Measurements from ENCODE around the gene PLOD1. TPM values are rescaled to one million over a fixed set of nuclear protein-coding genes. Genes with fewer than 3 reads are reported as not detected.
"Not testable (repeated sequence)": the region's sequence is repeated elsewhere in the genome, so short reads cannot be mapped to it uniquely, and the experiment has no call there.

The PLOD1 gene
- total RNA-seq, 1 experiment from 2014 or later: 64.1 TPM

- CTCF ChIA-PET: no interaction called here
- no peak overlapping the region for H2AFZ ChIP-seq
These were observed 4.4 kb downstream of the PLOD1 start for GRCh38 chr1:11938722-11939526.

GRCh38 chr1:11939794-11940193, 5.3 kb downstream of the PLOD1 start:
- DNase-seq; H3K9me3 ChIP-seq (ENCODE audit: insufficient read depth, low read depth); POLR2A ChIA-PET (ENCODE audit: unreplicated experiment); H3K9me2 ChIP-seq (ENCODE audit: insufficient read depth); H3K27ac ChIP-seq; H3K4me1 ChIP-seq (replicated peaks; ENCODE audit: insufficient read depth); BruUV-seq (replicated peaks); H3K79me2 ChIP-seq (ENCODE audit: low read depth); CTCF ChIA-PET; H4K20me1 ChIP-seq (ENCODE audit: insufficient read depth); H2AFZ ChIP-seq; H3K4me2 ChIP-seq; H3F3A ChIP-seq (ENCODE audit: insufficient read depth, low read depth); H3K4me3 ChIP-seq; H3K27me3 ChIP-seq (ENCODE audit: insufficient read depth, low read depth); H3K36me3 ChIP-seq (ENCODE audit: low read depth); intact Hi-C loops (cut with micrococcal nuclease; ENCODE audit: unreplicated experiment): not testable (repeated sequence)

More at GRCh38 chr1:11938722-11939526, 4.4 kb downstream of the PLOD1 start:
- no peaks in the 10 kb centered on the region for H3K9me2 ChIP-seq (ENCODE audit: insufficient read depth)
- H3K27ac ChIP-seq: no peak overlapping the region
- H3K27me3 ChIP-seq (ENCODE audit: insufficient read depth, low read depth): no peaks in the 10 kb centered on the region
- H3K36me3 ChIP-seq (ENCODE audit: low read depth): no peaks in the 10 kb centered on the region
- intact Hi-C loops (cut with micrococcal nuclease; ENCODE audit: unreplicated experiment): no loop called here
- H3K9me3 ChIP-seq (ENCODE audit: insufficient read depth, low read depth): no peaks in the 10 kb centered on the region
- H3K4me2 ChIP-seq: no peak overlapping the region
- BruUV-seq (replicated peaks): no TSS peak
- TF ChIP-seq CTCF (conservative IDR thresholded peaks at IDR 0.05) (no peak), EZH2 (IDR thresholded peaks at IDR 0.05; ENCODE audit: low read depth) (no peak)
- H3K4me3 ChIP-seq: no peak overlapping the region
- 0 out of 2 replicates have a peak, but pooled peaks cover 3% of the 10 kb centered on the region for H3K4me1 ChIP-seq (replicated peaks; ENCODE audit: insufficient read depth)
- no peaks in the 10 kb centered on the region for H3K79me2 ChIP-seq (ENCODE audit: low read depth)
- H3F3A ChIP-seq (ENCODE audit: insufficient read depth, low read depth): no peaks in the 10 kb centered on the region
- POLR2A ChIA-PET (ENCODE audit: unreplicated experiment): interaction anchor here (0.6 kb wide), 1 partner anchor 512 kb away, joined by 5 read pairs; no protein-coding TSS in a partner anchor
- H4K20me1 ChIP-seq (ENCODE audit: insufficient read depth): no peaks in the 10 kb centered on the region
- no peak for DNase-seq

GRCh38 chr1:11940260-11940921, 5.9 kb downstream of the PLOD1 start:
- intact Hi-C loops (cut with micrococcal nuclease; ENCODE audit: unreplicated experiment): no loop called here
- CTCF ChIA-PET: no interaction called here
- Histone ChIP-seq H3K9me2 (ENCODE audit: insufficient read depth) (no peaks in the 10 kb centered on the region), H4K20me1 (ENCODE audit: insufficient read depth) (no peaks in the 10 kb centered on the region), H3K9me3 (ENCODE audit: insufficient read depth, low read depth) (no peaks in the 10 kb centered on the region), H2AFZ (no peak overlapping the region), H3F3A (ENCODE audit: insufficient read depth, low read depth) (no peaks in the 10 kb centered on the region), H3K4me1 (replicated peaks; ENCODE audit: insufficient read depth) (no peaks in the 10 kb centered on the region), H3K36me3 (ENCODE audit: low read depth) (no peaks in the 10 kb centered on the region), H3K27me3 (ENCODE audit: insufficient read depth, low read depth) (no peaks in the 10 kb centered on the region), H3K27ac (no peak overlapping the region), H3K4me2 (no peak overlapping the region), H3K4me3 (no peak overlapping the region), H3K79me2 (ENCODE audit: low read depth) (no peaks in the 10 kb centered on the region)
- POLR2A ChIA-PET (ENCODE audit: unreplicated experiment): no interaction called here
- TF ChIP-seq EZH2 (IDR thresholded peaks at IDR 0.05; ENCODE audit: low read depth): no peak
- DNase-seq: no peak
- BruUV-seq (replicated peaks): no TSS peak

- CTCF ChIA-PET: no interaction called here
- no peaks in the 10 kb centered on the region for H3K9me2 ChIP-seq (ENCODE audit: insufficient read depth)
- H3K4me1 ChIP-seq (replicated peaks; ENCODE audit: insufficient read depth): no peaks in the 10 kb centered on the region
- no peaks in the 10 kb centered on the region for H4K20me1 ChIP-seq (ENCODE audit: insufficient read depth)
- no peak for TF ChIP-seq CTCF (conservative IDR thresholded peaks at IDR 0.05)
- TF ChIP-seq EZH2 (IDR thresholded peaks at IDR 0.05; ENCODE audit: low read depth): no peak
- no peak overlapping the region for H2AFZ ChIP-seq
- no peaks in the 10 kb centered on the region for H3F3A ChIP-seq (ENCODE audit: insufficient read depth, low read depth)
- DNase-seq: no peak
- no peak overlapping the region for H3K27ac ChIP-seq
- BruUV-seq (replicated peaks): no TSS peak
- intact Hi-C loops (cut with micrococcal nuclease; ENCODE audit: unreplicated experiment): no loop called here
- no peaks in the 10 kb centered on the region for H3K27me3 ChIP-seq (ENCODE audit: insufficient read depth, low read depth)
- POLR2A ChIA-PET (ENCODE audit: unreplicated experiment): no interaction called here
- H3K79me2 ChIP-seq (ENCODE audit: low read depth): no peaks in the 10 kb centered on the region
- H3K9me3 ChIP-seq (ENCODE audit: insufficient read depth, low read depth): no peaks in the 10 kb centered on the region
- no peaks in the 10 kb centered on the region for H3K36me3 ChIP-seq (ENCODE audit: low read depth)
- no peak overlapping the region for H3K4me3 ChIP-seq
- no peak overlapping the region for H3K4me2 ChIP-seq
These were observed 7.8 kb downstream of the PLOD1 start for GRCh38 chr1:11942280-11942679.
